ENCODE results near the gene CD8B2.
A peak's percentile ranks its signal among the peaks of the same experiment; 100 is the strongest.

CD8B2 gene

GRCh38 chr2:106545007-106545406 lies 57.8 kb downstream of the CD8B2 start:
- Histone ChIP-seq H3F3A (ENCODE audit: low read depth) (peaks cover 7% of the 10 kb centered on the region; the same call in 1 of the 2 replicates), H3K36me3 (ENCODE audit: insufficient read depth, low read length) (no peaks in the 10 kb centered on the region), H3K4me1 (ENCODE audit: insufficient read depth, low read length, poor library complexity, severe bottlenecking) (peaks cover 24% of the 10 kb centered on the region), H3K4me2 (ENCODE audit: low read depth, low read length, poor library complexity, severe bottlenecking) (no peak overlapping the region), H2AFZ (ENCODE audit: low read length) (no peak overlapping the region), H3K79me2 (ENCODE audit: insufficient read depth, low read length) (no peaks in the 10 kb centered on the region), H4K20me1 (ENCODE audit: insufficient read depth, low read length, poor library complexity, severe bottlenecking) (no peaks in the 10 kb centered on the region), H3K27me3 (ENCODE audit: insufficient read depth, low read length, poor library complexity, severe bottlenecking) (no peaks in the 10 kb centered on the region), H3K9ac (ENCODE audit: low read depth, low read length, poor library complexity, severe bottlenecking) (no peak overlapping the region), H3K4me3 (ENCODE audit: low read length, poor library complexity, severe bottlenecking) (no peak overlapping the region), H3K9me3 (ENCODE audit: insufficient read depth, low read depth, low read length) (no peaks in the 10 kb centered on the region), H3K9me2 (replicated peaks; ENCODE audit: low read depth, low read length) (no peaks in the 10 kb centered on the region)
- no peak for TF ChIP-seq EZH2phosphoT487 (IDR thresholded peaks at IDR 0.05; ENCODE audit: borderline replicate concordance)
- peak; percentile 37; the same call in 1 of the 2 replicates for TF ChIP-seq CTCF (conservative IDR thresholded peaks at IDR 0.05; ENCODE audit: low read length)

- no peak for TF ChIP-seq EZH2phosphoT487 (IDR thresholded peaks at IDR 0.05; ENCODE audit: borderline replicate concordance)
- TF ChIP-seq CTCF (conservative IDR thresholded peaks at IDR 0.05; ENCODE audit: low read length), result peak; percentile 12; the same call in 1 of the 2 replicates
- peak overlapping the region; percentile 31 for H3K9ac ChIP-seq (ENCODE audit: low read depth, low read length, poor library complexity, severe bottlenecking)
- peak overlapping the region; percentile 81 for H2AFZ ChIP-seq (ENCODE audit: low read length)
- H3K9me2 ChIP-seq (replicated peaks; ENCODE audit: low read depth, low read length), result no peaks in the 10 kb centered on the region
- no peaks in the 10 kb centered on the region for H3K79me2 ChIP-seq (ENCODE audit: insufficient read depth, low read length)
- peak overlapping the region; percentile 45 for H3K4me3 ChIP-seq (ENCODE audit: low read length, poor library complexity, severe bottlenecking)
- peaks cover 24% of the 10 kb centered on the region for H3K4me1 ChIP-seq (ENCODE audit: insufficient read depth, low read length, poor library complexity, severe bottlenecking)
- no peaks in the 10 kb centered on the region for H3K36me3 ChIP-seq (ENCODE audit: insufficient read depth, low read length)
- no peaks in the 10 kb centered on the region for H3K9me3 ChIP-seq (ENCODE audit: insufficient read depth, low read depth, low read length)
- H3K27me3 ChIP-seq (ENCODE audit: insufficient read depth, low read length, poor library complexity, severe bottlenecking), result no peaks in the 10 kb centered on the region
- H3K4me2 ChIP-seq (ENCODE audit: low read depth, low read length, poor library complexity, severe bottlenecking), result peak overlapping the region; percentile 69
- H3F3A ChIP-seq (ENCODE audit: low read depth), result peaks cover 7% of the 10 kb centered on the region; the same call in 1 of the 2 replicates
- H4K20me1 ChIP-seq (ENCODE audit: insufficient read depth, low read length, poor library complexity, severe bottlenecking), result no peaks in the 10 kb centered on the region
These were observed 59.3 kb downstream of the CD8B2 start for GRCh38 chr2:106546391-106546990.

- Histone ChIP-seq H3F3A (ENCODE audit: low read depth) (peaks cover 7% of the 10 kb centered on the region; the same call in 1 of the 2 replicates), H3K36me3 (ENCODE audit: insufficient read depth, low read length) (no peaks in the 10 kb centered on the region), H4K20me1 (ENCODE audit: insufficient read depth, low read length, poor library complexity, severe bottlenecking) (no peaks in the 10 kb centered on the region), H3K4me3 (ENCODE audit: low read length, poor library complexity, severe bottlenecking) (peak overlapping the region; percentile 45), H3K79me2 (ENCODE audit: insufficient read depth, low read length) (no peaks in the 10 kb centered on the region), H3K9me3 (ENCODE audit: insufficient read depth, low read depth, low read length) (no peaks in the 10 kb centered on the region), H3K4me2 (ENCODE audit: low read depth, low read length, poor library complexity, severe bottlenecking) (peak overlapping the region; percentile 69), H3K9me2 (replicated peaks; ENCODE audit: low read depth, low read length) (no peaks in the 10 kb centered on the region), H3K4me1 (ENCODE audit: insufficient read depth, low read length, poor library complexity, severe bottlenecking) (peaks cover 24% of the 10 kb centered on the region), H3K27me3 (ENCODE audit: insufficient read depth, low read length, poor library complexity, severe bottlenecking) (no peaks in the 10 kb centered on the region), H2AFZ (ENCODE audit: low read length) (peak overlapping the region; percentile 81), H3K9ac (ENCODE audit: low read depth, low read length, poor library complexity, severe bottlenecking) (peak overlapping the region; percentile 31)
- TF ChIP-seq EZH2phosphoT487 (IDR thresholded peaks at IDR 0.05; ENCODE audit: borderline replicate concordance) (no peak), CTCF (conservative IDR thresholded peaks at IDR 0.05; ENCODE audit: low read length) (no peak)
These were observed 60.2 kb downstream of the CD8B2 start for GRCh38 chr2:106547164-106547903.

Measured in Loucy (cell line).